ENCODE measurements around the gene CALD1. TPM values are rescaled to one million over a fixed set of nuclear protein-coding genes. Genes with fewer than 3 reads are reported as not detected.

The CALD1 gene
- polyA plus RNA-seq, 1 donor from 2014 or later: 8.0 TPM

DNA sequence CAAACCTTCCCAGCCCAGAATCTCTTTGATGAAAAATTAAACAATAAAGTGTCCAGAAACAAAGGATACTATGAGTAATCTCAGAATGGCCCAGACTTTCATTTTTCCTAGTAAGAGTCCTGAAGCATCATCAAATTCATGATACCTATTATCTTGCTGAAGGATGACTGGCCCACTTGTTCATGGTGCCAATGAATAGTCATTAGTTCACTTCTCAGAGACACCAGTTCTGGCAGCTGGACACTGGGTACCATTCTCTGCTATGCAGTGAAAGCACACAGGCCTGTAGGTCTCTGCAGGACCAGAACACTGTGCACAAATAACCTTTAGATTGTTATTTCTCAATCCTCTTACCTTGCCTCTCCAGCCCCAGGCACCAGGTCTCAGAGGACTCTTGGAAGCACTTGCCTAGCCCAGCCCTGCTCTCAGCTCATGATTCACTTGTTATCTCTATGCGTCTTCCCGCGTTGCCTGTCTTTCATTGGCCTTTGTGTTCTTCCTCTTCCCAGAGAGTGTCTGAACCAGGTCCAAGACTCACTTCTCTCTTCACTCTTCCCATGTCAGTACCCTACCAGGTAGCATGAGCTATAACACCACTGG, 108.8 kb downstream of the CALD1 start:
- H4K20me1 ChIP-seq (ENCODE audit: insufficient read depth): no peaks in the 10 kb centered on the region

DNA sequence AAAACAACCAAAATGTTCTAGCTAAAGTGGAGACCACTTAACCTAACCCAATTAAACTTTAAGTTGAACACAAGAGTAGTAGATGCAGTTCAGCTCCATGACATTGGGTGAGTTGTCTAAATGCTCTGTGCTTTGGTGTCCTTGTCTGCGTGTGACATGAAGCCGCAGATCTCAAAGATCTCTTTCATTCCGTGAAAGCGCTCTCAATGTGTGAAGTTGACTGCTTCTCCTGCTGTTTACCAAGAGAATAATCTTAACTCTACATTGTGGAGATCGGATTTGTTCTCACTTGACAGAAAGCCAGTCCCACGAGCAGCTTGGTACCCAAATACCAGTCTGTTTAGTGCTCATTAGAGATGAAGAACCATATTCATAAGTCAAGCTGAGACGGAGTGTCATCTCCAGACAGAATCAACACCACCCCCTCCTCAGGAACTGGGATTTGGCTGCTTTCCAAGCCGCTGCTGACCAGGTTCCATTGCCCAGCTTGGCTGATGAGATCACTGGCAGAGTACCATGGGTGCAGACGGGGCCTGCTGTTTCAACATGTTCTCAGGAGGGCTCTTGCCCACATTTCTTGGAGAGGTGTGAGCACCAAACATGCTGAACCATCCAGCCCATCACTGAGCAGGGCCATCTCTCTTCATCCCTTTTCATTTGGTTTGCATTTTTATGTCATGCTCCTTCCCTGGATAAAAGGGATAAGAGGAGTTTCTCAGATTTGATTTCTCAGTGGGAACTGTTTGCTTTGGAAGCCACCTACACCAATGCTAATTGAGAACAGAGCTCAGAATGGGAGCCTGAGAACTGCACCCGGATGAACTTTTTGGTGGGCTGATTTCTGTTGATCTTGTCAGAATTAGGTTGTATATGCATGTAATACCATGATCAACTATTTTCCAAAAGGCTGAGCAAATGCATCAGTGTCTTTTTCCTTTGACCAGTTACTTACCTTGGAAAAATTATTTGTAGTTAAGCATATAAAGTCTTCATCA, 111.1 kb downstream of the CALD1 start:
- Histone ChIP-seq H3K79me2 (replicated peaks; ENCODE audit: insufficient read depth, low read length) (no peaks in the 10 kb centered on the region), H3K4me3 (ENCODE audit: low read length) (peak overlapping the region; percentile 73), H2AFZ (ENCODE audit: low read depth, low read length) (peak overlapping the region; percentile 71), H3K27me3 (ENCODE audit: insufficient read depth, low read depth, low read length) (no peaks in the 10 kb centered on the region), H3K9me2 (ENCODE audit: insufficient read depth, low read length) (no peaks in the 10 kb centered on the region), H3K9me3 (ENCODE audit: low read length) (no peaks in the 10 kb centered on the region), H3K9ac (ENCODE audit: low read length) (peak overlapping the region; percentile 65), H4K20me1 (ENCODE audit: insufficient read depth) (no peaks in the 10 kb centered on the region), H3K4me2 (ENCODE audit: low read length) (peak overlapping the region; percentile 42), H3K27ac (ENCODE audit: low read length) (no peak overlapping the region), H3K36me3 (ENCODE audit: insufficient read depth, low read length) (no peaks in the 10 kb centered on the region), H3F3A (ENCODE audit: insufficient read depth, low read length, poor library complexity, severe bottlenecking) (no peaks in the 10 kb centered on the region)
- TF ChIP-seq, protein P1, sequence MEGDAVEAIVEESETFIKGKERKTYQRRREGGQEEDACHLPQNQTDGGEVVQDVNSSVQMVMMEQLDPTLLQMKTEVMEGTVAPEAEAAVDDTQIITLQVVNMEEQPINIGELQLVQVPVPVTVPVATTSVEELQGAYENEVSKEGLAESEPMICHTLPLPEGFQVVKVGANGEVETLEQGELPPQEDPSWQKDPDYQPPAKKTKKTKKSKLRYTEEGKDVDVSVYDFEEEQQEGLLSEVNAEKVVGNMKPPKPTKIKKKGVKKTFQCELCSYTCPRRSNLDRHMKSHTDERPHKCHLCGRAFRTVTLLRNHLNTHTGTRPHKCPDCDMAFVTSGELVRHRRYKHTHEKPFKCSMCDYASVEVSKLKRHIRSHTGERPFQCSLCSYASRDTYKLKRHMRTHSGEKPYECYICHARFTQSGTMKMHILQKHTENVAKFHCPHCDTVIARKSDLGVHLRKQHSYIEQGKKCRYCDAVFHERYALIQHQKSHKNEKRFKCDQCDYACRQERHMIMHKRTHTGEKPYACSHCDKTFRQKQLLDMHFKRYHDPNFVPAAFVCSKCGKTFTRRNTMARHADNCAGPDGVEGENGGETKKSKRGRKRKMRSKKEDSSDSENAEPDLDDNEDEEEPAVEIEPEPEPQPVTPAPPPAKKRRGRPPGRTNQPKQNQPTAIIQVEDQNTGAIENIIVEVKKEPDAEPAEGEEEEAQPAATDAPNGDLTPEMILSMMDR (IDR thresholded peaks at IDR 0.05; ENCODE audit: poor library complexity, severe bottlenecking): no peak
- TF ChIP-seq SMC3 (conservative IDR thresholded peaks at IDR 0.05; ENCODE audit: poor library complexity): no peak
- no peak for TF ChIP-seq RAD21 (conservative IDR thresholded peaks at IDR 0.05)
- TF ChIP-seq POLR2AphosphoS5 (IDR thresholded peaks at IDR 0.05): no peak
- TF ChIP-seq TAF1 (IDR thresholded peaks at IDR 0.05; ENCODE audit: low read depth): no peak
- TF ChIP-seq EZH2 (IDR thresholded peaks at IDR 0.05; ENCODE audit: borderline replicate concordance, insufficient read depth, low read length, poor library complexity, severe bottlenecking): no peak
- TF ChIP-seq, protein P2, sequence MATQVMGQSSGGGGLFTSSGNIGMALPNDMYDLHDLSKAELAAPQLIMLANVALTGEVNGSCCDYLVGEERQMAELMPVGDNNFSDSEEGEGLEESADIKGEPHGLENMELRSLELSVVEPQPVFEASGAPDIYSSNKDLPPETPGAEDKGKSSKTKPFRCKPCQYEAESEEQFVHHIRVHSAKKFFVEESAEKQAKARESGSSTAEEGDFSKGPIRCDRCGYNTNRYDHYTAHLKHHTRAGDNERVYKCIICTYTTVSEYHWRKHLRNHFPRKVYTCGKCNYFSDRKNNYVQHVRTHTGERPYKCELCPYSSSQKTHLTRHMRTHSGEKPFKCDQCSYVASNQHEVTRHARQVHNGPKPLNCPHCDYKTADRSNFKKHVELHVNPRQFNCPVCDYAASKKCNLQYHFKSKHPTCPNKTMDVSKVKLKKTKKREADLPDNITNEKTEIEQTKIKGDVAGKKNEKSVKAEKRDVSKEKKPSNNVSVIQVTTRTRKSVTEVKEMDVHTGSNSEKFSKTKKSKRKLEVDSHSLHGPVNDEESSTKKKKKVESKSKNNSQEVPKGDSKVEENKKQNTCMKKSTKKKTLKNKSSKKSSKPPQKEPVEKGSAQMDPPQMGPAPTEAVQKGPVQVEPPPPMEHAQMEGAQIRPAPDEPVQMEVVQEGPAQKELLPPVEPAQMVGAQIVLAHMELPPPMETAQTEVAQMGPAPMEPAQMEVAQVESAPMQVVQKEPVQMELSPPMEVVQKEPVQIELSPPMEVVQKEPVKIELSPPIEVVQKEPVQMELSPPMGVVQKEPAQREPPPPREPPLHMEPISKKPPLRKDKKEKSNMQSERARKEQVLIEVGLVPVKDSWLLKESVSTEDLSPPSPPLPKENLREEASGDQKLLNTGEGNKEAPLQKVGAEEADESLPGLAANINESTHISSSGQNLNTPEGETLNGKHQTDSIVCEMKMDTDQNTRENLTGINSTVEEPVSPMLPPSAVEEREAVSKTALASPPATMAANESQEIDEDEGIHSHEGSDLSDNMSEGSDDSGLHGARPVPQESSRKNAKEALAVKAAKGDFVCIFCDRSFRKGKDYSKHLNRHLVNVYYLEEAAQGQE (IDR thresholded peaks at IDR 0.05; ENCODE audit: borderline replicate concordance): no peak
- no peak for TF ChIP-seq MXI1 (conservative IDR thresholded peaks at IDR 0.05; ENCODE audit: poor library complexity, severe bottlenecking)
- no peak for TF ChIP-seq EP300 (conservative IDR thresholded peaks at IDR 0.05; ENCODE audit: poor library complexity, severe bottlenecking)

More for the DNA sequence above, 108.8 kb downstream of the CALD1 start:
- Histone ChIP-seq H3K27me3 (ENCODE audit: insufficient read depth, low read depth, low read length) (no peaks in the 10 kb centered on the region), H3K36me3 (ENCODE audit: insufficient read depth, low read length) (no peaks in the 10 kb centered on the region), H3K27ac (ENCODE audit: low read length) (no peak overlapping the region), H3K79me2 (replicated peaks; ENCODE audit: insufficient read depth, low read length) (no peaks in the 10 kb centered on the region), H3K9me2 (ENCODE audit: insufficient read depth, low read length) (no peaks in the 10 kb centered on the region), H3K9me3 (ENCODE audit: low read length) (no peaks in the 10 kb centered on the region), H2AFZ (ENCODE audit: low read depth, low read length) (no peak overlapping the region), H3F3A (ENCODE audit: insufficient read depth, low read length, poor library complexity, severe bottlenecking) (no peaks in the 10 kb centered on the region), H3K4me2 (ENCODE audit: low read length) (no peak overlapping the region), H3K4me3 (ENCODE audit: low read length) (no peak overlapping the region), H3K9ac (ENCODE audit: low read length) (no peak overlapping the region)
- TF ChIP-seq MXI1 (conservative IDR thresholded peaks at IDR 0.05; ENCODE audit: poor library complexity, severe bottlenecking) (no peak), POLR2AphosphoS5 (IDR thresholded peaks at IDR 0.05) (no peak), SMC3 (conservative IDR thresholded peaks at IDR 0.05; ENCODE audit: poor library complexity) (no peak), EP300 (conservative IDR thresholded peaks at IDR 0.05; ENCODE audit: poor library complexity, severe bottlenecking) (no peak)
- TF ChIP-seq, protein P1 (IDR thresholded peaks at IDR 0.05; ENCODE audit: poor library complexity, severe bottlenecking): no peak
